Muscle of back (tissue), 13 donors: ENCODE measurements around the gene NEDD9. TPM values are rescaled to one million over a fixed set of nuclear protein-coding genes. Genes with fewer than 3 reads are reported as not detected.

Experiments used
- DNase-seq, 3 donors: peaks; one replicate each; pipeline versions ENCODE4 v3.0.0 to v3.0.0-alpha.2; 2013
- long read RNA-seq, 9 donors: transcript quantifications; one replicate each; lab custom pipeline, GENCODE V29; 2026
- polyA plus RNA-seq, 10 donors: library from polyadenylated mRNA; unstranded; fragments of 120-200 nt; gene quantifications; one replicate each; pipeline ENCODE4 v1.2.1, GENCODE V29; 2013; ENCODE audit not compliant: insufficient read length in 10 of 10

The NEDD9 gene
- 10 to 100 TPM; 12.8 to 20.7 (median 14.6) TPM for polyA plus RNA-seq
- long read RNA-seq, donor 1, full-length matches to known transcripts = 1 of 1 reads
- long read RNA-seq, donor 1, partial matches to known transcripts = 0 of 1 reads
- long read RNA-seq, donor 1, other reads (novel, unspliced or antisense) = 0 of 1 reads
- long read RNA-seq, donor 2, full-length matches to known transcripts = 1 of 1 reads
- long read RNA-seq, donor 2, partial matches to known transcripts = 0 of 1 reads
- long read RNA-seq, donor 2, other reads (novel, unspliced or antisense) = 0 of 1 reads
- long read RNA-seq, donor 3 = 0 reads
- long read RNA-seq, donor 4, partial matches to known transcripts = 0 of 1 reads
- long read RNA-seq, donor 4, other reads (novel, unspliced or antisense) = 0 of 1 reads
- long read RNA-seq, donor 5 = 0 reads
- long read RNA-seq, donor 6 = 0 reads
- long read RNA-seq, donor 7, full-length matches to known transcripts = 2 of 2 reads
- long read RNA-seq, donor 7, partial matches to known transcripts = 0 of 2 reads
- long read RNA-seq, donor 7, other reads (novel, unspliced or antisense) = 0 of 2 reads
- long read RNA-seq, donor 8, full-length matches to known transcripts = 2 of 2 reads
- long read RNA-seq, donor 8, partial matches to known transcripts = 0 of 2 reads
- long read RNA-seq, donor 8, other reads (novel, unspliced or antisense) = 0 of 2 reads
- long read RNA-seq, donor 9, full-length matches to known transcripts = 1 of 1 reads
- long read RNA-seq, donor 9, partial matches to known transcripts = 0 of 1 reads
- long read RNA-seq, donor 9, other reads (novel, unspliced or antisense) = 0 of 1 reads

DNA sequence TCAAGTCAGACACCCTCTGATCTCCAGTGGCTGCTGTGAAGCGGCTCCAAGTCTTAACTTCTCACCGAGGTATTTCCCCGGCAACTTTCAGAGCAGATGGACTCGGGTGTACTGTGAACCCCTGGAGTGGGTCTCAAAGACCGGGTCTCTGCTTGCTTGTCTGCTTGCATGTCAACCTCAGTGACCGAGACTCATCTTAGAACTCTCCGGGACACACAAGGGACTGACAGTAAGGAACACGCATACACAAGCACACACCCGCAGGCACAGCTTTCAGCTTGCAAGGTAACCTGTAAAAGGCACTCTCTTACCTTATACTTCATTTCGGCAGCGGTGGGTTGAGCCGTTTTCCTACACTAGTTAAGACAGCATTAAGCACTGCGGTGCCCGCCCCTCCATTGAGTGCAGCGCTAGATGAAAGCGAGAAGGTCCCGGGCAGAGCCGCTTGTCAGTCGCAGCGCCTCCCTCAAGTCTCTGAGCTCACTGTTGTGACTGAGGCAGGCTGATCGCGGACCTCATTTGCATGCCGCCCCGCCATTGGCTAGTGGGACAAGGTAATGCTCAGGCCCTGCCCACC, at the start of gene NEDD9:
Gene NEDD9 (minus strand): TSS at position 476 of the 577 bp plus-strand sequence. CDS start 153 bp downstream, at position 323.
- peak; percentile 93 to 97 (median 96) for DNase-seq

DNA sequence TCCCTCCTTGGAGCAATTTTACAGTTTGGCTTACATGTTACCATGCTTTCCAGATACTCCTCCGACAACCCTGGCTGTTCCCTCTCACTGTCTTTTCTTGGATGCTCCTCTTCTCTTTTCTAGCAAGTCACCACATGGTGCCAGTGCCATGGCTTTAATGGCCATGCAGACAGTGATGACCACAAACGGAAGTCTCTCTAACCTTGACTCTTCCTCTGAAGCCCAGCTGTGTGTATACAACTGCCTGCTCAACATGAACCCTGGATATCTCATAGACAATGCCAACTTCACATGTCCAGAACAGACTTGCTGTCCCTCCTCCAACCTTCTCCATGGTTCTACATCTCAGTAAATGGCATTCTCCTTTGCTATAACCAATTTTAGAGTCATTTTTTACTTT, 49.8 kb upstream of the NEDD9 start:
- DNase-seq = no peak

DNA sequence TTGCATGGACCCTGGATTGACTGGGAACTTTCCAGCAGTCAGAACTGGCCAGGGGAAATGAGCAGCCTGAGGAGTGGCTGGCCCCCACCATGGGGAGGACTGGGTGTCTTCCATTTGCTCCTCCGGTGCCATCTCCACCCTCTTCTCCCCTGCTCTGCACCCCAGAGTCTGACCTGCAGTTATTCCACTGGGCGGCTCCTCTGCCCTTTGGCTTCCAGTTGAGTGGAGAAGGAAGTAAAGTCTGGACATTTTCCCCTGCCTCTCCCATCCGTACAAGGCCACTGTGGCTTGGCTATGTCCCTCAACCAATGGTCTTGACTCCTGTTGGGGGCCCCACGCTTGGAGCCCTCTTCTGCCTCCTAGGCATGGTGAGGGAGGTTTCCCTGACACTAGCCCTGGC, 47.9 kb upstream of the NEDD9 start:
- DNase-seq = no peak

- DNase-seq = peak in 2 of 3 donors; percentile 36 to 46
Observed at GRCh38 chr6:11279284-11279689, 46.8 kb upstream of the NEDD9 start.

DNA sequence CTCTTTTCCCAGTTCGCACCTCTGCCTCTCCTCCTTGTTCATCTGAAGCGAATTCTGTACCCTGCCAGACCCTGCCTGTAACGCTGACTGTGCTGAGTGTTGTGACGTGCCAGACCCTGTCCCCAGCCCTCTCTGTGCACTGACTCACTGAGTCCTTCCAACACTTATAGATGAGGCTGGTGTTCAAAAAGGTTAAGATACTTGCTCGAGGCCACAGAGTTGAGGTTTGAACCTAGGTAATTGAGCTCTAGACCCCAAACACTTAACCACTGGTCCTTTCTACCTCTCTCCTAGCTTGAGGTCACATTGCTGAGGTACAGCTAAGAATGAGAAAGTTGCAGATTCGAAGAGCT, 45.7 kb upstream of the NEDD9 start:
- DNase-seq = no peak

GRCh38 chr6:11277275-11278206, 45.1 kb upstream of the NEDD9 start:
- peak in 1 of 3 donors; percentile 75 for DNase-seq

DNA sequence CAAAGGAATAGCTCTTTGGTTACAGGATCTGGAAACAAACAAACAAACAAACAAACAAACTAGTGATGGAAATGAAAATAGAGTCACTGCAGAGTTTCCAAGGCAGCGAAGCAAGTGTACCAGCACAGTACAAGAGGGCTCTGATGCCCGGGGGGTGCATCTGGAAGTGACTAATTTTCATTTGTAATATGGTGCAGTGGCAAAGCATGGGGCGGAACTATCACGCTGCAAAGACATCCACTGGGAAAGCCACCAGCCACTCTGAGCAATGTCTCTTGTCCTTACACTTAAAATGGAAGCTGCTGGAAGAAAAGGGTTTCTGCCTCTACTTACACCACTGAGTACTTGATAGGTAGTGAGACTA, 44.4 kb upstream of the NEDD9 start:
- DNase-seq = no peak

- no peak for DNase-seq
Observed at GRCh38 chr6:11276228-11276627, 43.8 kb upstream of the NEDD9 start.

DNA sequence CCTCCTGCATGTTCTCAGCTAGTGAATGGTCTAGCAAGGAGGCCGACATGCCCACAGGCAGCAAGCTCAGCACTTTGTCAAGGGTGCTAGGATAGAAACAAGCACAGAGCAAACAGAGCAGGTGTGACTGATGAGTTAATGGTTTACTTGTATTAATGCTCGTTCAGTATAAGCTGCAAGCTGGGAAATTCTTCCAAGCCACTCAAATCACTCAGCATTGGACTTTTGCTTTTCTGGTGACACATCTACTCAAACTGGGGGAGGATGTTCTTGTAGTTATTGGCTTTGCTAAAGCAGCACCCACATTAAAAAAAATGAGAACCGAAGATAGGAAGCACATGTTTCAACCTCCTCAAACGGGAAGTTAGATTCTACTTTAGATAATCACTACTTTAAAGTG, 43.1 kb upstream of the NEDD9 start:
- DNase-seq = no peak

GRCh38 chr6:11273406-11274065, 41.1 kb upstream of the NEDD9 start:
- DNase-seq = no peak

DNA sequence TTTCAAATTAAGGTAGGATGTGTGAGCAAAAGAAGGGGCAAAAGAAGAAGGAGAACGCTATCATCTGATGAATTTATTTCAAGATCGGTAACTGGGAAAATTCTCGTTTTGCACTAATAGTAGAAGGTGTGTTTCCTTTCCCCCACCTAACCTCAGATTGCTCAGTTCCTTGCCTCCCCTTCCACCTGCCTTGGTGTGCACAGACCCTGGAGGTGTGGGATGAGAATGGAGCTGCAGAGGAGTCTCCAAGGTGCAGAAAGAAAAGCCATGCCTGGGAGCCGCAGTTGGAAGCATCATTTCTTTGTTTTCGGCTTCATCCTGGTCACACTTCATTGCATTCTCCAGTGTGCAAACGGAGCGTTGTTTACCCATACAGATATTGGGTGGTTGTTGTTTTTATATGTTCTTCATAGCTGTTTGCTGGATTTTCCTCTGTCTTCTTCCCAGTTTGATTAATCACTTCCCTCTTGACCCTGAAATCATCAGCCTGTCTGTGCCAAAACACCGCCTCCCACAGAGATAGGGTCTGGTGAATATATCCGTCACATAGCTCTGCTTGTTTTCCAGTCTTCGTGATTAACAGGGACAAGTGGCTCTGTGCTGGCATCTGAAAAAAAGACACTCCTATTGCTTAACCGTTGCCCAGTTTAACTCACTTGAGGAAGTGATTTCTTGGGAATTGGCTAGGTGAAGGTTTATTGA, 40.2 kb upstream of the NEDD9 start:
- no peak for DNase-seq

GRCh38 chr6:11271228-11272020, 39.0 kb upstream of the NEDD9 start:
- peak in 1 of 3 donors; percentile 47 for DNase-seq

GRCh38 chr6:11270030-11271027, 37.9 kb upstream of the NEDD9 start:
- DNase-seq = no peak

- DNase-seq = no peak
Observed at GRCh38 chr6:11268978-11269377, 36.5 kb upstream of the NEDD9 start.

DNA sequence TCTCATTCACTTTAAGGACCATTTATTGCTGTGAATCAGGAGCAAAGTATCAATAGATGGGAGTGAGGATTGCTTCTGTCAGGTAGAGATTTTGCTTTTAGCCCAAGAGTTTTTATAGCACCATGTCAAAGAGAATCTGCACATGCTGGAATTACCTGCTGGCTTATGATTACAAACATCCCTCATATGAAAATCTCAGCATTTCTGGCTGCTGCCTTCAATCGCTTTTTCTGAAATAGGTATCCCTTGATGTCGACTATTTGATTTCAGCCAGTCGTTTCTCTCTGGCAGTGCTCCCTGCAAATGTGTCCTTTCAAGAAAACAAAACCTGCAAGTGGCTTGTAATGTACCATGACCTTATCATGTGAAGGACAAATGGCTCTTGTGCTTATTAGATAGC, 34.5 kb upstream of the NEDD9 start:
- no peak for DNase-seq

DNA sequence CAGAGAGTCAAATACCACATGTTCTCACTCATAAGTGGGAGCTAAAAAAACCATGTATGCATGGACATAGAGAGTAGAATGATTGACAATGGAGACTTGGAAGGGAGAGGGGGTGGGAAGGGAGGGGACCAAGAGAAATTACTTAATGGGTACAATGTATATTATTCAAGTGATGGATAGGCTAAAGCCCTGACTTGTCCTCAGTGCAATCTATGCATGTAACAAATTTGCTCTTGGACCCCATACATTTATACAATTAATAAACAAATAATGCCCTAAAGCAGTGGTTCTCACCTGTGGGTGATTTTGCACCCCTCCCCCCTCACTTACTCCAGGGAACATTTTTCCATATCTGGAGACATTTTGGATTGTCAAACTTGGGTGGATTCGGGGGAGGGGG, 33.5 kb upstream of the NEDD9 start:
- DNase-seq = no peak

GRCh38 chr6:11264100-11264499, 31.6 kb upstream of the NEDD9 start:
- no peak for DNase-seq

DNA sequence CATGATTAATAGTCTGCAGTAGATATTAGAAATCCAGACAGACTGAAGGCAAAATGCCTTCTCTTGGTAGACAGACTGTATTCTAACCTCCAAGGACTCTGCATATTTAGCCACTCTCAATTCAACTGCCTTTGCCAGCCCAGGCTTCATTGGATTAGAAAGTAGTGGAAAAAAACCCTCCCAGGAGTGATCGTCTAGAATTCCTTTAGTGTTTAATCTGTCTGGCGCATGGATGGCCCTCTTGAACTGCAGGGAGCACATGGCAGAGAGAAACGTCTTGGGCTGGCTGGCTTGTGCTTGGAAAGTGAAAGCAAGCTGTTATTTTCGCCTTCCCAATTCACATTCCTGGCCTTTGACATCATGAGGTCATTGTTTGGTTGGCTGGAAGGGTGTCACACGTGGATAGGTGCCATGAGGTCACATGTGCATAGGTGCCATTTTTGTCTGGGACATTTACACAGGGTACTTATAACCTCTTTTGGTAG, 30.9 kb upstream of the NEDD9 start:
- DNase-seq = peak; percentile 50 to 85 (median 77)
